ENCODE data around the gene PWWP2B.
A peak's percentile ranks its signal among the peaks of the same experiment; 100 is the strongest.

The PWWP2B gene

GRCh38 chr10:132392811-132393694, 3.9 kb upstream of the PWWP2B start:
- H3K4me3 ChIP-seq = no peak overlapping the region
- H3K27ac ChIP-seq = no peak overlapping the region
- peaks cover 0 to 33% (median 15%) of the 10 kb centered on the region in 11 experiments; a peak in 15 of 22 replicates for H3K27me3 ChIP-seq
- peak overlapping the region; percentile 85 to 100 (median 97) for H3K4me2 ChIP-seq
- H3K9ac ChIP-seq = no peak overlapping the region; a peak in 2 of 22 replicates
- H3K9me3 ChIP-seq (replicated peaks in 1 of 11) = no peaks in the 10 kb centered on the region
- H4K20me1 ChIP-seq = peaks cover 0 to 45% (median 21%) of the 10 kb centered on the region in 11 experiments; a peak in 13 of 22 replicates
- peaks cover 39 to 68% (median 62%) of the 10 kb centered on the region in 10 experiments for H3K4me1 ChIP-seq
- TF ChIP-seq Cebpa-rat (IDR thresholded peaks at IDR 0.05) = no peak
- H3K36me3 ChIP-seq = no peaks in the 10 kb centered on the region

GRCh38 chr10:132393695-132394181, 3.3 kb upstream of the PWWP2B start:
- peak overlapping the region in 5 of 11 experiments; percentile 2 to 37 (median 28); a peak in 4 of 22 replicates for H3K9ac ChIP-seq

GRCh38 chr10:132394201-132394811, 2.7 kb upstream of the PWWP2B start:
- no peak for TF ChIP-seq Cebpa-rat (IDR thresholded peaks at IDR 0.05)
- H3K4me1 ChIP-seq = peaks cover 48 to 75% (median 69%) of the 10 kb centered on the region in 10 experiments
- H3K4me3 ChIP-seq = no peak overlapping the region; a peak in 2 of 20 replicates

More at GRCh38 chr10:132393695-132394181, 3.3 kb upstream of the PWWP2B start:
- Histone ChIP-seq H3K4me3 (no peak overlapping the region; a peak in 1 of 20 replicates), H3K36me3 (no peaks in the 10 kb centered on the region), H3K27me3 (peaks cover 0 to 33% (median 15%) of the 10 kb centered on the region in 11 experiments; a peak in 15 of 22 replicates), H3K4me2 (peak overlapping the region; percentile 85 to 100 (median 97)), H3K9me3 (replicated peaks in 1 of 11) (no peaks in the 10 kb centered on the region), H3K4me1 (peaks cover 46 to 75% (median 69%) of the 10 kb centered on the region in 10 experiments), H3K27ac (no peak overlapping the region), H4K20me1 (peaks cover 0 to 52% (median 28%) of the 10 kb centered on the region in 11 experiments; a peak in 16 of 22 replicates)
- TF ChIP-seq Cebpa-rat (IDR thresholded peaks at IDR 0.05) = no peak

GRCh38 chr10:132394936-132395703, 1.9 kb upstream of the PWWP2B start:
- Histone ChIP-seq H3K4me2 (peak overlapping the region; percentile 85 to 100 (median 97)), H3K4me1 (peaks cover 54 to 75% (median 69%) of the 10 kb centered on the region in 10 experiments), H3K9me3 (replicated peaks in 1 of 11) (no peaks in the 10 kb centered on the region), H3K27me3 (peaks cover 0 to 29% (median 15%) of the 10 kb centered on the region in 11 experiments; a peak in 15 of 22 replicates), H3K4me3 (peak overlapping the region; percentile 68 to 87 (median 78); a peak in 18 of 20 replicates), H4K20me1 (peaks cover 10 to 57% (median 36%) of the 10 kb centered on the region in 11 experiments; a peak in 19 of 22 replicates), H3K9ac (peak overlapping the region; percentile 82 to 96 (median 88); a peak in 20 of 22 replicates), H3K27ac (peak overlapping the region in 9 of 11 experiments; percentile 77 to 95 (median 87); a peak in 14 of 22 replicates), H3K36me3 (peaks cover 0 to 5% (median 0%) of the 10 kb centered on the region in 11 experiments; a peak in 1 of 22 replicates)
- TF ChIP-seq Cebpa-rat (IDR thresholded peaks at IDR 0.05) = no peak

More at GRCh38 chr10:132394201-132394811, 2.7 kb upstream of the PWWP2B start:
- Histone ChIP-seq H4K20me1 (peaks cover 3 to 53% (median 32%) of the 10 kb centered on the region in 11 experiments; a peak in 19 of 22 replicates), H3K9ac (peak overlapping the region in 7 of 11 experiments; percentile 2 to 91 (median 28); a peak in 4 of 22 replicates), H3K27ac (no peak overlapping the region), H3K27me3 (peaks cover 0 to 31% (median 15%) of the 10 kb centered on the region in 11 experiments; a peak in 15 of 22 replicates), H3K4me2 (peak overlapping the region; percentile 85 to 100 (median 97)), H3K9me3 (replicated peaks in 1 of 11) (no peaks in the 10 kb centered on the region), H3K36me3 (peaks cover 0 to 3% (median 0%) of the 10 kb centered on the region in 11 experiments; a peak in 1 of 22 replicates)

GRCh38 chr10:132395704-132396493, 1.1 kb upstream of the PWWP2B start:
- no peak for TF ChIP-seq Cebpa-rat (IDR thresholded peaks at IDR 0.05)
- no peaks in the 10 kb centered on the region for H3K9me3 ChIP-seq (replicated peaks in 1 of 11)
- H4K20me1 ChIP-seq = peaks cover 10 to 65% (median 43%) of the 10 kb centered on the region in 11 experiments; a peak in 19 of 22 replicates
- peak overlapping the region; percentile 82 to 96 (median 88) for H3K9ac ChIP-seq
- H3K27ac ChIP-seq = peak overlapping the region; percentile 77 to 95 (median 87)
- peak overlapping the region; percentile 68 to 87 (median 78) for H3K4me3 ChIP-seq
- peak overlapping the region; percentile 85 to 100 (median 97) for H3K4me2 ChIP-seq
- peaks cover 62 to 75% (median 70%) of the 10 kb centered on the region in 10 experiments for H3K4me1 ChIP-seq
- peaks cover 0 to 5% (median 0%) of the 10 kb centered on the region in 11 experiments; a peak in 1 of 22 replicates for H3K36me3 ChIP-seq
- peaks cover 0 to 28% (median 15%) of the 10 kb centered on the region in 11 experiments; a peak in 14 of 22 replicates for H3K27me3 ChIP-seq

- peak overlapping the region; percentile 82 to 96 (median 88) for H3K9ac ChIP-seq
- H3K4me2 ChIP-seq = peak overlapping the region; percentile 85 to 100 (median 97)
- peaks cover 10 to 72% (median 50%) of the 10 kb centered on the region in 11 experiments; a peak in 19 of 22 replicates for H4K20me1 ChIP-seq
- H3K27ac ChIP-seq = peak overlapping the region; percentile 77 to 95 (median 87)
- H3K27me3 ChIP-seq = peaks cover 0 to 24% (median 15%) of the 10 kb centered on the region in 11 experiments; a peak in 14 of 22 replicates
- peaks cover 69 to 81% (median 77%) of the 10 kb centered on the region in 10 experiments for H3K4me1 ChIP-seq
- H3K36me3 ChIP-seq = peaks cover 0 to 5% (median 0%) of the 10 kb centered on the region in 11 experiments; a peak in 1 of 22 replicates
- TF ChIP-seq Cebpa-rat (IDR thresholded peaks at IDR 0.05) = no peak
- peak overlapping the region; percentile 68 to 87 (median 78) for H3K4me3 ChIP-seq
- H3K9me3 ChIP-seq (replicated peaks in 1 of 11) = no peaks in the 10 kb centered on the region
Observed at GRCh38 chr10:132396494-132397035, 435 bp upstream of the PWWP2B start.
